K562 (cell line): ENCODE data around the gene EAF1. TPM values are rescaled to one million over a fixed set of nuclear protein-coding genes. Genes with fewer than 3 reads are reported as not detected.

Source experiments
- ATAC-seq: fragments of 200-7000 bp; cut with Tn5 transposase; 3 replicates; pipeline ENCODE4 v1.9.1; 2020; ENCODE audit warnings: moderate library complexity
- BruUV-seq: library from RNA; stranded (reverse); fragments of 400-500 nt; replicated peaks from 2 replicates; lab custom pipeline; 2021; lab: Mats Ljungman, UMichigan
- CTCF ChIA-PET: fragments of 300-600 bp; formaldehyde crosslinking; extraction: SDS; loops from one replicate; lab custom pipeline; 2021; ENCODE audit warnings: low intra/inter-chr PET ratio; lab: Yijun Ruan, JAX
- POLR2A ChIA-PET: fragments of 300-600, 350-650 bp; sonication (Branson Sonifier 250); formaldehyde crosslinking; extraction: SDS; loops from one replicate; lab custom pipeline; 2021; ENCODE audit warnings: antibody characterized with exemption, inconsistent platforms; lab: Yijun Ruan, JAX
- DNase-seq, 4 experiments: peaks; one replicate each; pipeline versions ENCODE4 v3.0.0 to v3.0.0-alpha.2; 2011 to 2018; ENCODE audit warnings: low spot score in 3 of 4, mixed read lengths in 3 of 4; ENCODE audit errors: extremely low read depth in 1 of 4
- FAIRE-seq: peaks from 2 replicates; lab custom pipeline; 2011; peaks lifted over from hg19 to GRCh38; lab: Jason Lieb, UNC
- H2AFZ ChIP-seq: 2 replicates; pipeline ENCODE4 v1.6.0; 2011; ENCODE audit warnings: low read depth, low read length, control low read depth, inconsistent platforms
- H3K27ac ChIP-seq: fragments of 200-600 bp; 3 replicates; pipeline ENCODE4 v1.8.0; 2011; ENCODE audit warnings: low read depth, mild to moderate bottlenecking, control low read depth, inconsistent platforms, low read length, moderate library complexity, mixed read lengths; ENCODE audit errors: extremely low read depth
- H3K27me3 ChIP-seq, 2 experiments: fragments of 300-600 bp in 1 of 2; 2 replicates in 1 of 2; 3 replicates in 1 of 2; pipeline versions ENCODE4 v1.6.0 to v1.8.0; 2011; ENCODE audit warnings: inconsistent platforms in 2 of 2, low read length in 2 of 2, mild to moderate bottlenecking in 1 of 2, mixed read lengths in 1 of 2, moderate library complexity in 1 of 2; ENCODE audit not compliant: control insufficient read depth in 2 of 2, insufficient read depth in 2 of 2
- H3K36me3 ChIP-seq: fragments of 300-600 bp; 3 replicates; pipeline ENCODE4 v1.8.0; 2011; ENCODE audit warnings: mild to moderate bottlenecking, low read length, inconsistent platforms; ENCODE audit not compliant: control insufficient read depth, insufficient read depth
- H3K4me1 ChIP-seq, 2 experiments: fragments of 200-600 bp in 1 of 2; replicated peaks in 1 of 2; 2 replicates in 1 of 2; 3 replicates in 1 of 2; pipeline versions ENCODE4 v1.5.1 to v1.8.0; 2011; ENCODE audit warnings: inconsistent platforms in 2 of 2, low read length in 2 of 2, mild to moderate bottlenecking in 1 of 2, mixed read lengths in 1 of 2, moderate library complexity in 1 of 2; ENCODE audit not compliant: control insufficient read depth in 2 of 2, insufficient read depth in 2 of 2
- H3K4me2 ChIP-seq: 2 replicates; pipeline ENCODE4 v1.6.1; 2011; ENCODE audit warnings: low read length, control low read depth, inconsistent platforms, mixed read lengths; ENCODE audit not compliant: insufficient read depth
- H3K4me3 ChIP-seq: fragments of 200-600 bp; sonication (generic), shearing (Covaris generic); 2 replicates; pipeline ENCODE4 v1.5.1; 2016; ENCODE audit warnings: control low read depth, inconsistent platforms
- H3K79me2 ChIP-seq: fragments of 200-600 bp; 3 replicates; pipeline ENCODE4 v1.8.0; 2011; ENCODE audit warnings: low read length, inconsistent platforms; ENCODE audit not compliant: control insufficient read depth, insufficient read depth
- H3K9ac ChIP-seq, 2 experiments: 2 replicates each; pipeline versions ENCODE4 v1.6.0 to v1.6.1; 2011; ENCODE audit warnings: low read depth in 2 of 2, low read length in 2 of 2, control low read depth in 1 of 2, inconsistent platforms in 1 of 2, mild to moderate bottlenecking in 1 of 2, mixed read lengths in 1 of 2; ENCODE audit not compliant: insufficient read depth in 1 of 2
- H3K9me1 ChIP-seq: one replicate; pipeline ENCODE4 v1.6.0; 2011; ENCODE audit warnings: inconsistent platforms, mild to moderate bottlenecking, low read length, moderate library complexity; ENCODE audit not compliant: control insufficient read depth, insufficient read depth
- H3K9me3 ChIP-seq: replicated peaks from 2 replicates; pipeline ENCODE4 v1.5.1; 2011; ENCODE audit warnings: low read depth, low read length, inconsistent platforms; ENCODE audit not compliant: control insufficient read depth, insufficient read depth
- H4K20me1 ChIP-seq: replicated peaks from 2 replicates; pipeline ENCODE4 v1.6.1; 2011; ENCODE audit warnings: low read length, inconsistent platforms, mixed read lengths; ENCODE audit not compliant: control insufficient read depth, insufficient read depth
- ATF3 ChIP-seq, 2 experiments: fragments of 450-650 bp in 1 of 2; sonication (generic) in 1 of 2; formaldehyde crosslinking in 1 of 2; IDR thresholded peaks in 1 of 2; conservative IDR thresholded peaks in 1 of 2; 2 replicates each; pipeline versions ENCODE4 v1.6.1 to v1.8.1; 2016 to 2023; ENCODE audit warnings: mild to moderate bottlenecking in 2 of 2, moderate library complexity in 2 of 2, inconsistent platforms in 1 of 2, missing genetic modification reagents in 1 of 2
- ATF4 ChIP-seq: fragments of 450-650 bp; formaldehyde crosslinking; IDR thresholded peaks from 2 replicates; pipeline ENCODE4 v1.4.0; 2022; ENCODE audit warnings: mild to moderate bottlenecking, moderate library complexity
- CEBPG ChIP-seq, 3 experiments: fragments of 200-800 bp in 1 of 3; sonication (Bioruptor generic) in 1 of 3; sonication (generic) in 1 of 3; formaldehyde crosslinking in 1 of 3; IDR thresholded peaks in 2 of 3; conservative IDR thresholded peaks in 1 of 3; 2 replicates each; pipeline versions ENCODE4 v1.6.1 to v1.8.0; 2016 to 2022; ENCODE audit warnings: missing compliant biosample characterization in 2 of 3, missing genetic modification characterization in 2 of 3, mild to moderate bottlenecking in 1 of 3, missing genetic modification reagents in 1 of 3
- HEY1 ChIP-seq: fragments of 250-450 bp; sonication (Bioruptor Pico); IDR thresholded peaks from 2 replicates; pipeline ENCODE4 v1.5.0; 2020; ENCODE audit warnings: mild to moderate bottlenecking, moderate library complexity, borderline replicate concordance
- RAD51 ChIP-seq: fragments of 450-650 bp; IDR thresholded peaks from 2 replicates; pipeline ENCODE4 v1.7.1; 2016; ENCODE audit warnings: low read depth, mild to moderate bottlenecking, borderline replicate concordance
- RBBP5 ChIP-seq: fragments of 200-600 bp; sonication (generic); IDR thresholded peaks from 2 replicates; pipeline ENCODE4 v1.6.1; 2012; ENCODE audit warnings: borderline replicate concordance, mild to moderate bottlenecking, low read length, control low read depth, inconsistent platforms; ENCODE audit not compliant: insufficient read depth, poor library complexity, severe bottlenecking
- TFE3 ChIP-seq: fragments of 450-650 bp; formaldehyde crosslinking; IDR thresholded peaks from 2 replicates; pipeline ENCODE4 v1.4.0; 2020; ENCODE audit warnings: mild to moderate bottlenecking, mixed read lengths
- USF1 ChIP-seq: sonication (generic); formaldehyde crosslinking; IDR thresholded peaks from 2 replicates; pipeline ENCODE4 v1.9.0; 2022; ENCODE audit warnings: mild to moderate bottlenecking, missing genetic modification reagents
- USF2 ChIP-seq: sonication (generic); formaldehyde crosslinking; IDR thresholded peaks from 2 replicates; pipeline ENCODE4 v1.5.0; 2020; ENCODE audit warnings: missing genetic modification reagents
- WGBS: fragments of 100-300 bp; shearing (Covaris generic); methylation state at CpG from one replicate; pipeline ENCODE4 v1.1.6; 2016; ENCODE audit warnings: low coverage, mixed read lengths; ENCODE audit not compliant: insufficient coverage; ENCODE audit errors: missing lambda C conversion rate; 5-methylcytosine and 5-hydroxymethylcytosine counted together
- in situ Hi-C: fragments of 300-500 bp; cut with MboI; formaldehyde crosslinking; loops from 4 replicates; pipeline ENCODE4 v1.15.0; 2018; ENCODE audit warnings: inconsistent platforms, mixed read lengths
- intact Hi-C: fragments of 100-400 bp; cut with micrococcal nuclease; formaldehyde crosslinking; loops from 2 replicates; pipeline ENCODE4 v1.14.2; 2022
- polyA plus RNA-seq, 8 experiments: library from polyadenylated mRNA; depleted of rRNA in 4 of 8; stranded (reverse) in 5 of 8; unstranded in 3 of 8; fragments of >200 nt; fragmentation: Nextera tagmentation in 2 of 8; fragmentation: Illumina TruSeq in 1 of 8; extraction: Ambion mirVana in 2 of 8; extraction: Trizol in 1 of 8; gene quantifications; 2 replicates each; pipeline versions ENCODE4 v1.2.1 to v1.2.3, GENCODE V29; 2011 to 2014; ENCODE audit warnings: inconsistent platforms in 1 of 8, missing spikeins in 1 of 8
- total RNA-seq, 7 experiments: library from RNA; depleted of rRNA in 6 of 7; stranded (reverse); fragments of >200 nt in 6 of 7; fragmentation: Illumina TruSeq in 2 of 7; extraction: Trizol in 2 of 7; gene quantifications; 2 replicates each; pipeline versions ENCODE4 v1.2.1 to v1.2.3, GENCODE V29; 2011 to 2021; ENCODE audit warnings: low replicate concordance in 1 of 7

The EAF1 gene
- total and polyA plus RNA-seq, 9 of the 15 experiments (the other 6 are each of a cell fraction or from before 2014, with no cell fraction given): 7.0 to 26.8 (median 20.4) TPM

- peaks cover 5% of the 10 kb centered on the region for H3K9me3 ChIP-seq
- TF ChIP-seq HEY1 (CRISPR knock-in tag) (no peak), TFE3 (peak; percentile 73), RAD51 (peak; percentile 54; the same call in 1 of the 2 replicates), CEBPG (CRISPR knock-in tag; IDR thresholded peaks at IDR 0.05) (no peak; the same call in 1 of the 2 replicates), CEBPG (tag; conservative IDR thresholded peaks at IDR 0.05 in 1 of 2, IDR thresholded peaks at IDR 0.05 in 1 of 2) (peak in 1 of 2 experiments; percentile 70; a peak in 2 of 4 replicates), USF1 (peak; percentile 26; the same call in 1 of the 2 replicates), ATF3 (IDR thresholded peaks at IDR 0.05) (peak; percentile 32; the same call in 1 of the 2 replicates), ATF3 (CRISPR knock-in tag; conservative IDR thresholded peaks at IDR 0.05) (no peak), ATF4 (CRISPR knock-in tag) (no peak), RBBP5 (no peak), USF2 (CRISPR knock-in tag) (peak; percentile 41; the same call in 1 of the 2 replicates)
- no peak overlapping the region for H3K4me3 ChIP-seq
- no peak for DNase-seq
- no peak overlapping the region for H2AFZ ChIP-seq
- H3K9me1 ChIP-seq: no peaks in the 10 kb centered on the region
- peaks cover 45% of the 10 kb centered on the region for H3K79me2 ChIP-seq
- H4K20me1 ChIP-seq: no peaks in the 10 kb centered on the region
- in situ Hi-C loops (no loop called here), intact Hi-C loops (no loop called here)
- POLR2A ChIA-PET: interaction anchor here (0.6 to 1.5 kb wide), 7 partner anchors 10 to 225 kb away, joined by 3 to 5 read pairs (median 3); partner anchors contain the start of genes CAPN7 and SH3BP5
- no peak overlapping the region for H3K9ac ChIP-seq
- H3K4me2 ChIP-seq: no peak overlapping the region
- CTCF ChIA-PET: no interaction called here
- H3K27me3 ChIP-seq: no peaks in the 10 kb centered on the region
- BruUV-seq: no TSS peak
- no peak overlapping the region for H3K27ac ChIP-seq
- peaks cover 59% of the 10 kb centered on the region for H3K36me3 ChIP-seq
- 73% methylated on average over 1 of the region's 1 CpG for WGBS
- FAIRE-seq: no peak
- no peak for ATAC-seq
- peaks cover 3 to 9% of the 10 kb centered on the region in 2 experiments; a peak in 4 of 5 replicates for H3K4me1 ChIP-seq
Observed at GRCh38 chr3:15430624-15431023, 3.2 kb downstream of the EAF1 start.
